SK-N-SH (cell line): ENCODE measurements around the gene MISP3. TPM values are rescaled to one million over a fixed set of nuclear protein-coding genes. Genes with fewer than 3 reads are reported as not detected.

Source experiments
- CTCF ChIA-PET: fragments of 300-600, 350-600 bp; formaldehyde crosslinking; extraction: SDS; loops from one replicate; lab custom pipeline; 2021; lab: Yijun Ruan, JAX
- POLR2A ChIA-PET: fragments of 350-600 bp; sonication (Branson Sonifier 250); formaldehyde crosslinking; extraction: SDS; loops from one replicate; lab custom pipeline; 2020; ENCODE audit warnings: antibody characterized with exemption, inconsistent platforms; lab: Yijun Ruan, JAX
- DNase-seq: peaks from one replicate; pipeline ENCODE4 v3.0.0; 2012
- H2AFZ ChIP-seq: fragments of 200-600 bp; sonication (generic); 2 replicates; pipeline ENCODE4 v1.8.1; 2016; ENCODE audit warnings: antibody characterized with exemption, mild to moderate bottlenecking, low read depth
- H3F3A ChIP-seq: fragments of 200-600 bp; sonication (generic); replicated peaks from 2 replicates; pipeline ENCODE3; 2016; ENCODE audit warnings: antibody characterized with exemption, mild to moderate bottlenecking; ENCODE audit not compliant: insufficient read depth
- H3K27ac ChIP-seq, 2 experiments: fragments of 200-500 bp in 1 of 2; fragments of 200-600 bp in 1 of 2; sonication (Bioruptor generic) in 1 of 2; sonication (generic), shearing (Covaris generic) in 1 of 2; 2 replicates each; pipeline versions ENCODE4 v1.5.1 to v1.6.1; 2014 to 2016; ENCODE audit warnings: low read depth in 2 of 2, inconsistent platforms in 1 of 2, low read length in 1 of 2, mild to moderate bottlenecking in 1 of 2, mixed read lengths in 1 of 2
- H3K27me3 ChIP-seq: fragments of 200-600 bp; sonication (generic), shearing (Covaris generic); 2 replicates; pipeline ENCODE4 v1.6.1; 2016; ENCODE audit warnings: mixed run types; ENCODE audit not compliant: insufficient read depth
- H3K36me3 ChIP-seq, 2 experiments: fragments of 200-500 bp in 1 of 2; fragments of 200-600 bp in 1 of 2; sonication (Bioruptor generic) in 1 of 2; sonication (generic) in 1 of 2; replicated peaks in 1 of 2; 2 replicates each; pipeline versions ENCODE3 to v1.5.1; 2014 to 2016; ENCODE audit warnings: low read length in 1 of 2, mild to moderate bottlenecking in 1 of 2; ENCODE audit not compliant: insufficient read depth in 2 of 2, control insufficient read depth in 1 of 2
- H3K4me1 ChIP-seq, 2 experiments: fragments of 200-500 bp in 1 of 2; fragments of 200-600 bp in 1 of 2; sonication (Bioruptor generic) in 1 of 2; sonication (generic), shearing (Covaris generic) in 1 of 2; 2 replicates each; pipeline versions ENCODE4 v1.5.1 to v1.6.1; 2014 to 2016; ENCODE audit warnings: low read depth in 1 of 2, low read length in 1 of 2, mixed run types in 1 of 2; ENCODE audit not compliant: insufficient read depth in 2 of 2, control insufficient read depth in 1 of 2
- H3K4me2 ChIP-seq: fragments of 200-600 bp; sonication (generic), shearing (Covaris generic); 2 replicates; pipeline ENCODE4 v1.6.1; 2017; ENCODE audit warnings: mixed run types
- H3K4me3 ChIP-seq, 2 experiments: fragments of 200-500 bp in 1 of 2; fragments of 200-600 bp in 1 of 2; sonication (Bioruptor generic) in 1 of 2; sonication (generic), shearing (Covaris generic) in 1 of 2; 2 replicates each; pipeline versions ENCODE4 v1.5.1 to v1.8.1; 2014 to 2016; ENCODE audit warnings: low read depth in 2 of 2, inconsistent platforms in 1 of 2, low read length in 1 of 2, mild to moderate bottlenecking in 1 of 2, mixed read lengths in 1 of 2, moderate library complexity in 1 of 2
- H3K79me2 ChIP-seq: fragments of 200-600 bp; sonication (generic); 2 replicates; pipeline ENCODE4 v1.8.1; 2017; ENCODE audit warnings: mild to moderate bottlenecking; ENCODE audit not compliant: insufficient read depth
- H3K9ac ChIP-seq: fragments of 200-600 bp; sonication (generic); 2 replicates; pipeline ENCODE4 v1.6.1; 2017; ENCODE audit warnings: mixed run types
- H3K9me2 ChIP-seq: fragments of 200-600 bp; sonication (generic); 2 replicates; pipeline ENCODE4 v1.6.1; 2017; ENCODE audit warnings: mixed run types
- H3K9me3 ChIP-seq: fragments of 200-600 bp; sonication (generic); 2 replicates; pipeline ENCODE4 v1.6.1; 2017; ENCODE audit warnings: mixed run types, mild to moderate bottlenecking, moderate library complexity
- H4K20me1 ChIP-seq: fragments of 200-600 bp; sonication (generic); 2 replicates; pipeline ENCODE4 v1.6.1; 2017; ENCODE audit warnings: mild to moderate bottlenecking, mixed run types; ENCODE audit not compliant: insufficient read depth
- EZH2phosphoT487 ChIP-seq: fragments of 200-600 bp; sonication (generic); IDR thresholded peaks from 2 replicates; pipeline ENCODE4 v1.6.1; 2017; ENCODE audit warnings: low read depth, mixed run types, mild to moderate bottlenecking, antibody characterized with exemption, moderate library complexity, borderline replicate concordance
- FOSL2 ChIP-seq: IDR thresholded peaks from 2 replicates; pipeline ENCODE4 v1.4.0; 2012; ENCODE audit warnings: low read depth, mild to moderate bottlenecking, moderate library complexity, borderline replicate concordance
- FOXM1 ChIP-seq: IDR thresholded peaks from 2 replicates; pipeline ENCODE4 v1.4.0; 2012; ENCODE audit warnings: low read depth, mild to moderate bottlenecking
- GABPA ChIP-seq: IDR thresholded peaks from 2 replicates; pipeline ENCODE4 v1.4.0; 2012; ENCODE audit warnings: low read depth, mild to moderate bottlenecking
- GATA2 ChIP-seq: sonication (generic); formaldehyde crosslinking; IDR thresholded peaks from 2 replicates; pipeline ENCODE4 v1.5.0; 2020; ENCODE audit warnings: mild to moderate bottlenecking, missing genetic modification reagents
- JUND ChIP-seq: IDR thresholded peaks from 2 replicates; pipeline ENCODE4 v1.4.0; 2012
- MEF2A ChIP-seq: IDR thresholded peaks from 2 replicates; pipeline ENCODE4 v1.4.0; 2012; ENCODE audit warnings: low read depth, borderline replicate concordance
- NFIC ChIP-seq: IDR thresholded peaks from 2 replicates; pipeline ENCODE4 v1.4.0; 2012; ENCODE audit warnings: borderline replicate concordance
- NRF1 ChIP-seq: IDR thresholded peaks from 2 replicates; pipeline ENCODE4 v1.6.1; 2012; ENCODE audit warnings: low read depth, mild to moderate bottlenecking, low read length
- RFX5 ChIP-seq: IDR thresholded peaks from 2 replicates; pipeline ENCODE4 v1.6.1; 2012; ENCODE audit warnings: mild to moderate bottlenecking, improper control_type of control experiment, low read length
- SIN3A ChIP-seq: IDR thresholded peaks from 2 replicates; pipeline ENCODE4 v1.6.1; 2012; ENCODE audit warnings: low read depth, mild to moderate bottlenecking, low read length, moderate library complexity, borderline replicate concordance
- SMC3 ChIP-seq: IDR thresholded peaks from 2 replicates; pipeline ENCODE4 v1.6.1; 2012; ENCODE audit warnings: low read depth, low read length, improper control_type of control experiment
- TAF1 ChIP-seq: IDR thresholded peaks from 2 replicates; pipeline ENCODE4 v1.6.1; 2012; ENCODE audit warnings: low read depth, mild to moderate bottlenecking, low read length, moderate library complexity, borderline replicate concordance
- TEAD4 ChIP-seq: IDR thresholded peaks from 2 replicates; pipeline ENCODE4 v1.4.0; 2012; ENCODE audit warnings: mild to moderate bottlenecking, borderline replicate concordance; ENCODE audit not compliant: insufficient read depth
- YY1 ChIP-seq: IDR thresholded peaks from 2 replicates; pipeline ENCODE4 v1.4.0; 2012; ENCODE audit warnings: low read depth, mild to moderate bottlenecking
- WGBS: methylation state at CpG from one replicate; pipeline ENCODE4 v1.1.6; 2017; ENCODE audit warnings: low lambda C conversion rate; 5-methylcytosine and 5-hydroxymethylcytosine counted together
- polyA plus RNA-seq, 3 experiments: library from polyadenylated mRNA; depleted of rRNA; stranded (reverse); fragments of >200 nt; gene quantifications; 2 replicates each; pipeline ENCODE4 v1.2.3, GENCODE V29; 2012
- TF ChIP-seq, protein P1 (sequence below): IDR thresholded peaks from 2 replicates; pipeline ENCODE4 v1.4.0; 2012; ENCODE audit warnings: low read depth, borderline replicate concordance
- TF ChIP-seq, protein P2 (sequence below): fragments of 200-600 bp; sonication (generic); IDR thresholded peaks from 2 replicates; pipeline ENCODE4 v1.6.1; 2017; ENCODE audit warnings: antibody characterized with exemption, mild to moderate bottlenecking, moderate library complexity
- TF ChIP-seq, protein P3 (sequence below): IDR thresholded peaks from 2 replicates; pipeline ENCODE4 v1.4.0; 2012; ENCODE audit warnings: low read depth, borderline replicate concordance
- TF ChIP-seq, protein P4 (sequence below): fragments of 150-350 bp; IDR thresholded peaks from 2 replicates; pipeline ENCODE4 v1.6.1; 2017; ENCODE audit warnings: antibody characterized with exemption, low read length, low read depth, borderline replicate concordance

Gene MISP3
- polyA plus RNA-seq, 1 of the 3 experiments (the other 2 are of a cell fraction), result 2.6 TPM

DNA sequence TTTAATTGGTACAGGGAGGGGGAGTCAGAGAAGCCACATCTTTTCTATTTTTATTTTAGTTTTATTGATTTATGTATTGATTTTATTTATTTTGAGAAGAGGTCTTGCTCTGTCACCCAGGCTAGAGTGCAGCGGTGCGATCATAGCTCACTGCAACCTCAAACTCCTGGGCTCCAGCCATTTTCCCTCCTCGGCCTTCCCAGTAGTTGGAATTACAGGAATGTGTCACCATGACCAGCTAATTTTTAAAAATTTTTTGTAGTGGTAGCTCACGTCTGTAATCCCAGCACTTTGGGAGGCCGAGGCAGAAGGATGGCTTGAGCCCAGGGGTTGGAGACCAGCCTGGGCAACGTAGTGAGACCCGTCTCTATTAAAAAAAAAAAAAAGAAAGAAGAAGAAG is 36.9 kb upstream of the MISP3 start:
- Histone ChIP-seq H3K27ac (no peak overlapping the region), H3K79me2 (no peaks in the 10 kb centered on the region), H3K4me3 (no peak overlapping the region), H4K20me1 (no peaks in the 10 kb centered on the region), H3K9me2 (no peaks in the 10 kb centered on the region), H3K27me3 (no peaks in the 10 kb centered on the region), H3K36me3 (no peaks in the 10 kb centered on the region), H3F3A (peaks cover 13% of the 10 kb centered on the region), H3K4me2 (no peak overlapping the region), H3K9me3 (no peaks in the 10 kb centered on the region), H3K4me1 (peaks cover 0 to 3% of the 10 kb centered on the region in 2 experiments; a peak in 1 of 4 replicates), H2AFZ (no peak overlapping the region), H3K9ac (no peak overlapping the region)
- POLR2A ChIA-PET, result no interaction called here
- no peak for TF ChIP-seq NFIC
- TF ChIP-seq EZH2phosphoT487, result no peak
- TF ChIP-seq, protein P1, sequence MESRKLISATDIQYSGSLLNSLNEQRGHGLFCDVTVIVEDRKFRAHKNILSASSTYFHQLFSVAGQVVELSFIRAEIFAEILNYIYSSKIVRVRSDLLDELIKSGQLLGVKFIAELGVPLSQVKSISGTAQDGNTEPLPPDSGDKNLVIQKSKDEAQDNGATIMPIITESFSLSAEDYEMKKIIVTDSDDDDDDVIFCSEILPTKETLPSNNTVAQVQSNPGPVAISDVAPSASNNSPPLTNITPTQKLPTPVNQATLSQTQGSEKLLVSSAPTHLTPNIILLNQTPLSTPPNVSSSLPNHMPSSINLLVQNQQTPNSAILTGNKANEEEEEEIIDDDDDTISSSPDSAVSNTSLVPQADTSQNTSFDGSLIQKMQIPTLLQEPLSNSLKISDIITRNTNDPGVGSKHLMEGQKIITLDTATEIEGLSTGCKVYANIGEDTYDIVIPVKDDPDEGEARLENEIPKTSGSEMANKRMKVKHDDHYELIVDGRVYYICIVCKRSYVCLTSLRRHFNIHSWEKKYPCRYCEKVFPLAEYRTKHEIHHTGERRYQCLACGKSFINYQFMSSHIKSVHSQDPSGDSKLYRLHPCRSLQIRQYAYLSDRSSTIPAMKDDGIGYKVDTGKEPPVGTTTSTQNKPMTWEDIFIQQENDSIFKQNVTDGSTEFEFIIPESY, result no peak
- TF ChIP-seq GATA2 (CRISPR knock-in tag), result no peak
- no peak for TF ChIP-seq TAF1
- TF ChIP-seq SIN3A, result no peak
- no peak for TF ChIP-seq MEF2A
- no peak for TF ChIP-seq FOSL2
- TF ChIP-seq JUND, result no peak
- TF ChIP-seq, protein P2, sequence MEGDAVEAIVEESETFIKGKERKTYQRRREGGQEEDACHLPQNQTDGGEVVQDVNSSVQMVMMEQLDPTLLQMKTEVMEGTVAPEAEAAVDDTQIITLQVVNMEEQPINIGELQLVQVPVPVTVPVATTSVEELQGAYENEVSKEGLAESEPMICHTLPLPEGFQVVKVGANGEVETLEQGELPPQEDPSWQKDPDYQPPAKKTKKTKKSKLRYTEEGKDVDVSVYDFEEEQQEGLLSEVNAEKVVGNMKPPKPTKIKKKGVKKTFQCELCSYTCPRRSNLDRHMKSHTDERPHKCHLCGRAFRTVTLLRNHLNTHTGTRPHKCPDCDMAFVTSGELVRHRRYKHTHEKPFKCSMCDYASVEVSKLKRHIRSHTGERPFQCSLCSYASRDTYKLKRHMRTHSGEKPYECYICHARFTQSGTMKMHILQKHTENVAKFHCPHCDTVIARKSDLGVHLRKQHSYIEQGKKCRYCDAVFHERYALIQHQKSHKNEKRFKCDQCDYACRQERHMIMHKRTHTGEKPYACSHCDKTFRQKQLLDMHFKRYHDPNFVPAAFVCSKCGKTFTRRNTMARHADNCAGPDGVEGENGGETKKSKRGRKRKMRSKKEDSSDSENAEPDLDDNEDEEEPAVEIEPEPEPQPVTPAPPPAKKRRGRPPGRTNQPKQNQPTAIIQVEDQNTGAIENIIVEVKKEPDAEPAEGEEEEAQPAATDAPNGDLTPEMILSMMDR, result no peak
- TF ChIP-seq NRF1, result no peak
- no peak for TF ChIP-seq RFX5
- TF ChIP-seq, protein P3, sequence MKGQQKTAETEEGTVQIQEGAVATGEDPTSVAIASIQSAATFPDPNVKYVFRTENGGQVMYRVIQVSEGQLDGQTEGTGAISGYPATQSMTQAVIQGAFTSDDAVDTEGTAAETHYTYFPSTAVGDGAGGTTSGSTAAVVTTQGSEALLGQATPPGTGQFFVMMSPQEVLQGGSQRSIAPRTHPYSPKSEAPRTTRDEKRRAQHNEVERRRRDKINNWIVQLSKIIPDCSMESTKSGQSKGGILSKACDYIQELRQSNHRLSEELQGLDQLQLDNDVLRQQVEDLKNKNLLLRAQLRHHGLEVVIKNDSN, result no peak
- TF ChIP-seq, protein P4, sequence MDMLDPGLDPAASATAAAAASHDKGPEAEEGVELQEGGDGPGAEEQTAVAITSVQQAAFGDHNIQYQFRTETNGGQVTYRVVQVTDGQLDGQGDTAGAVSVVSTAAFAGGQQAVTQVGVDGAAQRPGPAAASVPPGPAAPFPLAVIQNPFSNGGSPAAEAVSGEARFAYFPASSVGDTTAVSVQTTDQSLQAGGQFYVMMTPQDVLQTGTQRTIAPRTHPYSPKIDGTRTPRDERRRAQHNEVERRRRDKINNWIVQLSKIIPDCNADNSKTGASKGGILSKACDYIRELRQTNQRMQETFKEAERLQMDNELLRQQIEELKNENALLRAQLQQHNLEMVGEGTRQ, result no peak
- TF ChIP-seq GABPA, result no peak
- no peak for TF ChIP-seq TEAD4
- no peak for TF ChIP-seq YY1
- no peak for TF ChIP-seq FOXM1
- no peak for TF ChIP-seq SMC3
- DNase-seq, result no peak
- WGBS, result 88% methylated on average over 7 of the region's 7 CpGs
- CTCF ChIA-PET, result interaction anchor here (1.4 kb wide), 1 partner anchor 40 kb away, joined by 3 read pairs; no protein-coding TSS in a partner anchor
